Hepatic stellate cell (primary cell): ENCODE data around the gene ACOX3.

Experiments used
- DNase-seq: peaks from one replicate; pipeline ENCODE4 v3.0.0; 2011; ENCODE audit warnings: low spot score

The ACOX3 gene

GRCh38 chr4:8404791-8405515 lies 35.6 kb downstream of the ACOX3 start:
- no peak for DNase-seq

- no peak for DNase-seq
These were observed 36.5 kb downstream of the ACOX3 start for GRCh38 chr4:8403976-8404375.

- DNase-seq: peak; percentile 97
These were observed 37.3 kb downstream of the ACOX3 start for GRCh38 chr4:8403173-8403753.

- no peak for DNase-seq
These were observed 37.9 kb downstream of the ACOX3 start for GRCh38 chr4:8402640-8403039.

GRCh38 chr4:8402181-8402597 lies 38.3 kb downstream of the ACOX3 start:
- no peak for DNase-seq

- no peak for DNase-seq
These were observed 38.9 kb downstream of the ACOX3 start for GRCh38 chr4:8401665-8402064.

- no peak for DNase-seq
These were observed 39.7 kb downstream of the ACOX3 start for GRCh38 chr4:8400632-8401325.

GRCh38 chr4:8399298-8399697 lies 41.2 kb downstream of the ACOX3 start:
- DNase-seq: no peak

GRCh38 chr4:8398347-8398746 lies 42.2 kb downstream of the ACOX3 start:
- no peak for DNase-seq

GRCh38 chr4:8396762-8397406 lies 43.6 kb downstream of the ACOX3 start:
- DNase-seq: no peak

- no peak for DNase-seq
These were observed 44.8 kb downstream of the ACOX3 start for GRCh38 chr4:8395504-8396296.

- no peak for DNase-seq
These were observed 45.7 kb downstream of the ACOX3 start for GRCh38 chr4:8394806-8395205.

GRCh38 chr4:8394061-8394519 lies 46.4 kb downstream of the ACOX3 start:
- no peak for DNase-seq

GRCh38 chr4:8393593-8394038 lies 46.9 kb downstream of the ACOX3 start:
- DNase-seq: peak; percentile 98

GRCh38 chr4:8392591-8393190 lies 47.8 kb downstream of the ACOX3 start:
- no peak for DNase-seq

- DNase-seq: no peak
These were observed 48.6 kb downstream of the ACOX3 start for GRCh38 chr4:8391972-8392371.

- no peak for DNase-seq
These were observed 49.5 kb downstream of the ACOX3 start for GRCh38 chr4:8391071-8391470.

- DNase-seq: no peak
These were observed 49.9 kb downstream of the ACOX3 start for GRCh38 chr4:8390577-8390976.

- no peak for DNase-seq
These were observed 52.0 kb downstream of the ACOX3 start for GRCh38 chr4:8388528-8388870.

GRCh38 chr4:8387615-8388527 lies 52.7 kb downstream of the ACOX3 start:
- no peak for DNase-seq
